Activated gamma-delta T cell (primary cell): Measurements from ENCODE around the gene GNG7.
"Not testable (repeated sequence)": the region's sequence is repeated elsewhere in the genome, so short reads cannot be mapped to it uniquely, and the experiment has no call there.

Experiments
- DNase-seq: peaks from one replicate; lab custom pipeline; 2025; lab: John Stamatoyannopoulos, UW

The GNG7 gene

GRCh38 chr19:2713170-2713569, 10.7 kb upstream of the GNG7 start:
- not testable (repeated sequence) for DNase-seq

- no peak for DNase-seq
These were observed 9.3 kb upstream of the GNG7 start for GRCh38 chr19:2711875-2712205.

- no peak for DNase-seq
These were observed 8.8 kb upstream of the GNG7 start for GRCh38 chr19:2711172-2711874.

GRCh38 chr19:2706251-2706650, 3.8 kb upstream of the GNG7 start:
- no peak for DNase-seq

GRCh38 chr19:2703691-2704216, 1.3 kb upstream of the GNG7 start:
- no peak for DNase-seq

GRCh38 chr19:2703077-2703437, 563 bp upstream of the GNG7 start:
- no peak for DNase-seq

GRCh38 chr19:2701361-2702169, 929 bp downstream of the GNG7 start:
- no peak for DNase-seq

- no peak for DNase-seq
These were observed 1.7 kb downstream of the GNG7 start for GRCh38 chr19:2700660-2701360.

- DNase-seq, result no peak
These were observed 2.9 kb downstream of the GNG7 start for GRCh38 chr19:2699413-2700140.

- no peak for DNase-seq
These were observed 8.3 kb downstream of the GNG7 start for GRCh38 chr19:2694196-2694595.

GRCh38 chr19:2693492-2694160, 8.9 kb downstream of the GNG7 start:
- DNase-seq, result no peak

- no peak for DNase-seq
These were observed 10.5 kb downstream of the GNG7 start for GRCh38 chr19:2691951-2692350.

GRCh38 chr19:2690856-2691255, 11.6 kb downstream of the GNG7 start:
- no peak for DNase-seq

- no peak for DNase-seq
These were observed 16.1 kb downstream of the GNG7 start for GRCh38 chr19:2686360-2686759.

GRCh38 chr19:2685204-2685704, 17.2 kb downstream of the GNG7 start:
- no peak for DNase-seq

GRCh38 chr19:2683430-2684003, 19.0 kb downstream of the GNG7 start:
- no peak for DNase-seq

GRCh38 chr19:2680808-2681207, 21.7 kb downstream of the GNG7 start:
- no peak for DNase-seq

- no peak for DNase-seq
These were observed 23.1 kb downstream of the GNG7 start for GRCh38 chr19:2679439-2679838.

GRCh38 chr19:2678948-2679347, 23.5 kb downstream of the GNG7 start:
- DNase-seq, result not testable (repeated sequence)

- DNase-seq, result no peak
These were observed 24.3 kb downstream of the GNG7 start for GRCh38 chr19:2678044-2678671.
